Fibroblast of the conjunctiva (primary cell): Measurements from ENCODE around the gene MAGEB16.

Experiments used
- DNase-seq: peaks from one replicate; pipeline ENCODE4 v3.0.0-alpha.2; 2010; ENCODE audit warnings: low read depth

The MAGEB16 gene

GRCh38 chrX:35798042-35798441 lies at the start of gene MAGEB16:
MAGEB16 (plus strand) TSS chrX:35798342; CDS start chrX:35802197, 3,855 bp downstream.
- no peak for DNase-seq

DNA sequence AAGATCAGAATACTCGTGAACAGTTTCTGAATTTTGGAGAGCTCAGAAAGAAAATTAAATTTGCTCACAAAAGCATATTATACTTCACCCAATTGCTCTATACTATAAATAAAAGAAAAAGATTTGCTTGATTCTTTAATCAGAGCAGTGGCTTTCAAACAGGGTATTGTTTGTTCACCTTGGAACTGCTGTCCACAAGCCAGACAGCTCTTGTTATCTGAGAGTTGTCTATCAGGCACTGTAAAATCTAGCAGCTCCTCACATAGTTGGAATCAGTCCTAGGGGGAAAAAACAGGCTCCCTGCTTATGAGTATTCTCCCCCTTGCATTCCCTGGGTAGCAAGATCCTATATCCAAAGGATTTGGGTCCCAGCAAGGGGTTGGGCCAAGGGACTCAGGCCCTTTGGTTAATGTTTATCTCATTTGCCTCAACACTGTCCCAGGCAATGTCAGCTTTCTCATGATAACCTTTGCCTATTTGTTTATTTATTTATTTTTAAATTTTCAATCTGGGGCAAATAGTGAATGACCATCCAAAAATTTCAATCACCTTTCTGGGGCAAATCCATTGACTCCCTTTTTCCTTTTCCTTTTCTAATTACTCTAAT lies 24.1 kb upstream of the MAGEB16 start:
- DNase-seq = no peak

GRCh38 chrX:35785075-35785474 lies 13.1 kb upstream of the MAGEB16 start:
- DNase-seq = no peak

GRCh38 chrX:35786271-35786670 lies 11.9 kb upstream of the MAGEB16 start:
- no peak for DNase-seq

DNA sequence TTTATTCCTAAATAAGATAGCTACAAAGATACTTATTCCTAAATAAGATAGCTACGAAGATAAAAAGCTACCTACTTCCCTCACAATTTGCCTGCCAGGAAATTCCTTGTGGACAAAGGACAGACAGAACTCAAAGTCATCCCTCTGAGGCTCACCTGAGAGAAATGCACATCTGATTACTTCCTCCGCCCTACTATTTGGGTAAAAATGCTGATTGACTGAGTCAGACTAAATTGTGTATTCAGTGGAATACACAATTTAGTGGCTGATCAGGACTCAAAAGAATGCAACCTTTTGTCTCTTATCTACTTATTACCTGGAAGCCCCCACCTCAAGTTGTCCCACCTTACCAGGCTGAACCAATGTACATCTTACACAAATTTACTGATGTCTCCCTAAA lies 10.3 kb upstream of the MAGEB16 start:
- no peak for DNase-seq

- DNase-seq = no peak
Measured at GRCh38 chrX:35800474-35800873, 2.3 kb downstream of the MAGEB16 start.

DNA sequence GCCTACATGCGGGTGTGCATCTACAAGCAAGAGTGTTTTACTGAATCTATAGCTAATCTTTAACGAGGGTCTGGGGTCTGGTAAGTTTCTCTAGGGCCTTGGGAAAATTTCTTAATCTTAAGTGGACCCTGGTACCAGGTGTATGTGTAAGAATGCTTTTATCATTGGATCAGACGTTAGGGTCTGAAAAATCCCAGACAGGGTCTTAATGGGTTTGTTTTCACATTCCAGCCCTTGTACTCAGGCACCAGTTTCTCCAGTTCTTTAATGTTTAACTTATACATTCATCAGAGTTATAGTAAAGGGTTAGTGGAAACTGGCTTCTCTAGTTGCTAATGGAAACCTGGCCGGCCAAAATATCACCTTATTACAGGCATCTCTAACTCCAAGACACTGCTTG lies 11.6 kb downstream of the MAGEB16 start:
- no peak for DNase-seq

GRCh38 chrX:35819241-35819640 lies 21.1 kb downstream of the MAGEB16 start:
- DNase-seq = no peak

GRCh38 chrX:35826503-35826902 lies 28.4 kb downstream of the MAGEB16 start:
- no peak for DNase-seq

GRCh38 chrX:35829501-35829900 lies 31.4 kb downstream of the MAGEB16 start:
- no peak for DNase-seq

DNA sequence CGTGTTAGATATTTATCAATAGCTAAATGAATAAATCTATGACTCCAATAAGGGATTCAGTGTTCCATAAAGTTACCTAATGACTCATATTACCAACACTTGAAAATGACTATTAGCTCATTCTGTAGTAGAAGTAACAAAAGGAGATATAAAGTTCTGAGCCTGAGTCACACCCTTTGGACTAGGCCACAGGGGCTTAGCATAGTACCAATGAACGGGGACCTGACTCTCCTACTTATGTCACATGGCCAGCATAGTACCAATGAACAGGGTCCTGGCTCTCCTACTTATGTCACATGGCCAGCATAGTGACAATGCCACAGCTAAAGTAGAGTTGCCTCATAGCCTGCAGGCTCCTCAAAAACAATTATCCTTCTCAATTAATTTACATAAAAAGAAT lies 43.7 kb downstream of the MAGEB16 start:
- no peak for DNase-seq

DNA sequence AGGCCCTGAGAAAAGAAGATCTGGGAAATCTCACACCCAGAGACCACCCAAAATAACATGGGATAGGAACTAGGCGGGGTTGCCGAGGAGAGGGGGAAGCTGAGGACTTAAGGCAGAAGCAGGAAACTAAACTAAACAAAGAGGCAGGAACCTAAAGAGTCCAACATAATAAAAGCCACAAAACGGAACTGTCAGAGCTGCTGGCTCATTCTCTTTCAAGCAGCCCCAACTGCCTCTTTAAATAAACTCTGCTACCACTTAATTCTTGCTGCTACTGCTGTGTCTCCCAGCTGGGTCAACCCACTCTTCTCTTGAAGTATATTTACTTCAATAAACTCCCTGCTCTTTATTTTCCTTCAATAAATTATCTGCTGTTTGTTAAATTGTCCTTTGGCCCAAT lies 44.5 kb downstream of the MAGEB16 start:
- DNase-seq = no peak

GRCh38 chrX:35847736-35848135 lies 49.6 kb downstream of the MAGEB16 start:
- DNase-seq = no peak
